H1 (cell line): Measurements from ENCODE around the gene MPV17. TPM values are rescaled to one million over a fixed set of nuclear protein-coding genes. Genes with fewer than 3 reads are reported as not detected.

Source experiments
- BCL11A ChIP-seq, 2 experiments: IDR thresholded peaks; one replicate each; pipeline ENCODE4 v1.6.1; 2011; ENCODE audit warnings: low read depth in 2 of 2, low read length in 2 of 2, mild to moderate bottlenecking in 2 of 2
- JUN ChIP-seq: IDR thresholded peaks from 2 replicates; pipeline ENCODE4 v1.6.1; 2011; ENCODE audit warnings: low read depth, mild to moderate bottlenecking, improper control_type of control experiment, low read length
- JUND ChIP-seq: IDR thresholded peaks from 2 replicates; pipeline ENCODE4 v1.6.1; 2011; ENCODE audit warnings: mild to moderate bottlenecking, improper control_type of control experiment, low read length
- polyA plus RNA-seq, 7 experiments: library from polyadenylated mRNA; depleted of rRNA in 3 of 7; stranded (reverse) in 5 of 7; unstranded in 2 of 7; fragments of >200 nt in 5 of 7; fragments of 200-250 nt in 2 of 7; gene quantifications; 1 replicate in 5 of 7; 2 replicates in 1 of 7; 4 replicates in 1 of 7; pipeline versions ENCODE4 v1.2.1 to v1.2.3, GENCODE V29; 2011 to 2013; ENCODE audit warnings: missing spikeins in 2 of 7, mixed read lengths in 2 of 7
- total RNA-seq: library from RNA; stranded (reverse); fragmentation: NEBNext Ultra II Directional; extraction: Animal tissue kit (Norgen Biotek cat#: 25700); gene quantifications from 2 replicates; pipeline ENCODE4 v1.2.1, GENCODE V29; 2021

MPV17 gene
- total and polyA plus RNA-seq, 2 of the 8 experiments (the other 6 are each of a cell fraction or from before 2014, with no cell fraction given), result 45.2 to 181 TPM

GRCh38 chr2:27356056-27356381 is 33.1 kb upstream of the MPV17 start (continued):
- no peak for TF ChIP-seq JUN
- no peak for TF ChIP-seq BCL11A (IDR thresholded peaks at IDR 0.05; ENCODE audit: low read depth in 2 of 2, low read length in 2 of 2)
- no peak for TF ChIP-seq JUND
